Activated T-helper 1 cell treated with anti-CD3 and anti-CD28 coated beads, Interleukin-12 subunit alpha, Interleukin-12 subunit beta, Interleukin-2, Interleukin-4 antibody, amounts not matched to agents 30 ng/mL and 10 ng/mL and 1 ng/mL, durations not matched to agents 14 hours and 24 hours and 36 hours (primary cell): ENCODE measurements around the gene OPCML. TPM values are rescaled to one million over a fixed set of nuclear protein-coding genes. Genes with fewer than 3 reads are reported as not detected.

ENCODE experiments used
- DNase-seq: peaks from one replicate; pipeline ENCODE4 v3.0.0; 2021; ENCODE audit warnings: low spot score
- H3K27ac Mint-ChIP-seq: one replicate; pipeline ENCODE4 v1.8.0; 2021; ENCODE audit warnings: mild to moderate bottlenecking, mixed read lengths
- H3K27me3 Mint-ChIP-seq: one replicate; pipeline ENCODE4 v1.8.0; 2022; ENCODE audit warnings: mild to moderate bottlenecking, moderate library complexity, mixed read lengths; ENCODE audit not compliant: insufficient read depth
- H3K36me3 Mint-ChIP-seq: one replicate; pipeline ENCODE4 v1.8.0; 2021; ENCODE audit warnings: low read depth, mixed read lengths
- H3K4me1 Mint-ChIP-seq: one replicate; pipeline ENCODE4 v1.8.0; 2021; ENCODE audit warnings: low read depth, mixed read lengths
- H3K4me3 Mint-ChIP-seq: one replicate; pipeline ENCODE4 v1.8.0; 2021; ENCODE audit warnings: mild to moderate bottlenecking, moderate library complexity, mixed read lengths
- H3K9me3 Mint-ChIP-seq: one replicate; pipeline ENCODE4 v1.8.0; 2021; ENCODE audit warnings: mixed read lengths
- intact Hi-C: fragments of 100-400 bp; cut with micrococcal nuclease; formaldehyde crosslinking; loops from one replicate; pipeline ENCODE4 v1.15.1; 2024
- total RNA-seq: library from RNA; stranded (reverse); gene quantifications from 2 replicates; pipeline ENCODE4 v1.2.3, GENCODE V29; 2022

Gene OPCML
- total RNA-seq, 1 donor from 2014 or later, result not detected

- no peaks in the 10 kb centered on the region for H3K9me3 Mint-ChIP-seq
- no peak overlapping the region for H3K27ac Mint-ChIP-seq
- no peaks in the 10 kb centered on the region for H3K36me3 Mint-ChIP-seq
- peaks cover 30% of the 10 kb centered on the region for H3K27me3 Mint-ChIP-seq
- H3K4me3 Mint-ChIP-seq, result no peak overlapping the region
- no peaks in the 10 kb centered on the region for H3K4me1 Mint-ChIP-seq
- intact Hi-C loops, result no loop called here
- no peak for DNase-seq
These were observed 2.3 kb downstream of the OPCML start for GRCh38 chr11:133529807-133530500.

- Mint-ChIP-seq H3K36me3 (no peaks in the 10 kb centered on the region), H3K4me3 (no peak overlapping the region), H3K27ac (no peak overlapping the region), H3K9me3 (no peaks in the 10 kb centered on the region), H3K27me3 (peaks cover 19% of the 10 kb centered on the region), H3K4me1 (no peaks in the 10 kb centered on the region)
- intact Hi-C loops, result no loop called here
- no peak for DNase-seq
These were observed 5.5 kb downstream of the OPCML start for GRCh38 chr11:133526790-133527189.

- Mint-ChIP-seq H3K9me3 (no peaks in the 10 kb centered on the region), H3K4me1 (no peaks in the 10 kb centered on the region), H3K27me3 (peaks cover 11% of the 10 kb centered on the region), H3K36me3 (no peaks in the 10 kb centered on the region), H3K27ac (no peak overlapping the region), H3K4me3 (no peak overlapping the region)
- intact Hi-C loops, result no loop called here
- no peak for DNase-seq
These were observed 6.3 kb downstream of the OPCML start for GRCh38 chr11:133525976-133526375.

GRCh38 chr11:133524488-133524887, 7.8 kb downstream of the OPCML start:
- intact Hi-C loops, result no loop called here
- Mint-ChIP-seq H3K27me3 (peaks cover 4% of the 10 kb centered on the region), H3K9me3 (no peaks in the 10 kb centered on the region), H3K4me1 (no peaks in the 10 kb centered on the region), H3K36me3 (no peaks in the 10 kb centered on the region), H3K4me3 (no peak overlapping the region), H3K27ac (no peak overlapping the region)
- no peak for DNase-seq

- Mint-ChIP-seq H3K9me3 (no peaks in the 10 kb centered on the region), H3K4me3 (no peak overlapping the region), H3K36me3 (no peaks in the 10 kb centered on the region)
These were observed 10.0 kb downstream of the OPCML start for GRCh38 chr11:133522344-133522743.

GRCh38 chr11:133521502-133521901, 10.8 kb downstream of the OPCML start:
- Mint-ChIP-seq H3K27me3 (no peaks in the 10 kb centered on the region), H3K4me1 (no peaks in the 10 kb centered on the region)
- intact Hi-C loops, result no loop called here

More at GRCh38 chr11:133522344-133522743, 10.0 kb downstream of the OPCML start:
- Mint-ChIP-seq H3K27me3 (no peaks in the 10 kb centered on the region), H3K4me1 (no peaks in the 10 kb centered on the region), H3K27ac (no peak overlapping the region)
- DNase-seq, result no peak
- intact Hi-C loops, result no loop called here

GRCh38 chr11:133520707-133521106, 11.6 kb downstream of the OPCML start:
- H3K4me3 Mint-ChIP-seq, result no peak overlapping the region
- no peaks in the 10 kb centered on the region for H3K27me3 Mint-ChIP-seq
- no peaks in the 10 kb centered on the region for H3K4me1 Mint-ChIP-seq
- DNase-seq, result no peak
- no peaks in the 10 kb centered on the region for H3K9me3 Mint-ChIP-seq
- intact Hi-C loops, result no loop called here
- no peak overlapping the region for H3K27ac Mint-ChIP-seq
- no peaks in the 10 kb centered on the region for H3K36me3 Mint-ChIP-seq

More at GRCh38 chr11:133521502-133521901, 10.8 kb downstream of the OPCML start:
- DNase-seq, result no peak
- Mint-ChIP-seq H3K4me3 (no peak overlapping the region), H3K27ac (no peak overlapping the region), H3K36me3 (no peaks in the 10 kb centered on the region), H3K9me3 (no peaks in the 10 kb centered on the region)

- DNase-seq, result no peak
- Mint-ChIP-seq H3K36me3 (no peaks in the 10 kb centered on the region), H3K4me1 (no peaks in the 10 kb centered on the region), H3K27ac (no peak overlapping the region), H3K4me3 (no peak overlapping the region), H3K9me3 (no peaks in the 10 kb centered on the region), H3K27me3 (no peaks in the 10 kb centered on the region)
- intact Hi-C loops, result no loop called here
These were observed 12.7 kb downstream of the OPCML start for GRCh38 chr11:133519560-133519959.

- H3K9me3 Mint-ChIP-seq, result no peaks in the 10 kb centered on the region
- intact Hi-C loops, result no loop called here
- no peaks in the 10 kb centered on the region for H3K4me1 Mint-ChIP-seq
- H3K36me3 Mint-ChIP-seq, result no peaks in the 10 kb centered on the region
- no peak overlapping the region for H3K4me3 Mint-ChIP-seq
- no peaks in the 10 kb centered on the region for H3K27me3 Mint-ChIP-seq
- H3K27ac Mint-ChIP-seq, result no peak overlapping the region
- no peak for DNase-seq
These were observed 13.5 kb downstream of the OPCML start for GRCh38 chr11:133518702-133519264.

- DNase-seq, result no peak
- H3K27me3 Mint-ChIP-seq, result no peaks in the 10 kb centered on the region
- no peak overlapping the region for H3K27ac Mint-ChIP-seq
- no peaks in the 10 kb centered on the region for H3K9me3 Mint-ChIP-seq
- no peaks in the 10 kb centered on the region for H3K4me1 Mint-ChIP-seq
- H3K36me3 Mint-ChIP-seq, result no peaks in the 10 kb centered on the region
- H3K4me3 Mint-ChIP-seq, result no peak overlapping the region
- intact Hi-C loops, result no loop called here
These were observed 15.5 kb downstream of the OPCML start for GRCh38 chr11:133516845-133517244.

GRCh38 chr11:133515107-133515506, 17.2 kb downstream of the OPCML start:
- H3K36me3 Mint-ChIP-seq, result no peaks in the 10 kb centered on the region
- no peaks in the 10 kb centered on the region for H3K9me3 Mint-ChIP-seq
- H3K4me1 Mint-ChIP-seq, result no peaks in the 10 kb centered on the region
- no peak overlapping the region for H3K27ac Mint-ChIP-seq
- no peaks in the 10 kb centered on the region for H3K27me3 Mint-ChIP-seq
- intact Hi-C loops, result no loop called here
- H3K4me3 Mint-ChIP-seq, result no peak overlapping the region
- DNase-seq, result no peak

GRCh38 chr11:133509924-133510697, 22.2 kb downstream of the OPCML start:
- Mint-ChIP-seq H3K4me3 (no peak overlapping the region), H3K36me3 (no peaks in the 10 kb centered on the region), H3K4me1 (no peaks in the 10 kb centered on the region), H3K27me3 (no peaks in the 10 kb centered on the region), H3K9me3 (no peaks in the 10 kb centered on the region), H3K27ac (no peak overlapping the region)
- intact Hi-C loops, result no loop called here
- DNase-seq, result no peak

- H3K36me3 Mint-ChIP-seq, result no peaks in the 10 kb centered on the region
- intact Hi-C loops, result no loop called here
These were observed 23.8 kb downstream of the OPCML start for GRCh38 chr11:133508468-133508867.

More at GRCh38 chr11:133508468-133508867, 23.8 kb downstream of the OPCML start:
- Mint-ChIP-seq H3K9me3 (no peaks in the 10 kb centered on the region), H3K27ac (no peak overlapping the region), H3K27me3 (no peaks in the 10 kb centered on the region), H3K4me1 (no peaks in the 10 kb centered on the region), H3K4me3 (no peak overlapping the region)
- no peak for DNase-seq
